ENCODE measurements around the gene RPTOR. TPM values are rescaled to one million over a fixed set of nuclear protein-coding genes. Genes with fewer than 3 reads are reported as not detected.
A peak's percentile ranks its signal among the peaks of the same experiment; 100 is the strongest.

Gene RPTOR
- total and polyA plus RNA-seq, 2 donors (not counting 1 experiment from before 2014, with no cell fraction given) = 6.7 to 22.8 TPM

DNA sequence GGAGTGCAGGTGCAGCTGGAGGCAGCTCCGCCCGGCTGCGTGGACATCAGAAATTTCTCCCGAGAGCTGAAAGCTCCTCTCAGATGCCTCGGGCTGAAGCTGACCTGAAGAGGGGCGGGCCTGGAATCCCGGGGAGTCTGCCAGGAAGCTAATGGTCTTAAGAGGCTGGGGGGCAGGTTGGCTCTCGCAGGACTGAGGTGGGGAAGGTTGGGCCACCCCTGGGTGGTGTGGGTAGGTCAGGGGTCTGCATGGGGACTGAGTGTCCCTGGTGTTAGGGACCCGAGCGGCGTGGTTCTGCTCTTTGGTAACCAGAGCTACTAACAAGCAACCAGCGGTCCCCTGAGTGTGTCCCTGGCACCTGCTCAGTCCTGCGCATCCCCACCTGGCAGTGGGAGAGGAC lies 450.5 kb downstream of the RPTOR start:
- Histone ChIP-seq H3K9me3 (ENCODE audit: control insufficient read depth, insufficient read depth, low read depth, low read length) (no peaks in the 10 kb centered on the region), H3K4me1 (ENCODE audit: control insufficient read depth, extremely low read depth, insufficient read depth, low read length) (no peaks in the 10 kb centered on the region), H3K27me3 (ENCODE audit: control insufficient read depth, insufficient read depth, low read length) (no peaks in the 10 kb centered on the region), H3K27ac (ENCODE audit: insufficient read depth, low read length) (no peak overlapping the region), H3K36me3 (ENCODE audit: control insufficient read depth, insufficient read depth, low read length) (peaks cover 26% of the 10 kb centered on the region), H2AFZ (ENCODE audit: low read length) (no peak overlapping the region), H4K20me1 (ENCODE audit: control insufficient read depth, extremely low read depth, insufficient read depth, low read length) (no peaks in the 10 kb centered on the region), H3K4me2 (ENCODE audit: extremely low read depth, insufficient read depth, low read length) (no peak overlapping the region), H3K79me2 (ENCODE audit: control insufficient read depth, insufficient read depth, low read length) (peaks cover 4% of the 10 kb centered on the region), H3K9ac (ENCODE audit: insufficient read depth, low read length) (no peak overlapping the region), H3K4me3 (replicated peaks in 1 of 4; ENCODE audit: control extremely low read depth in 1 of 4, insufficient read depth in 1 of 4, low read depth in 3 of 4, low read length in 4 of 4) (no peak overlapping the region)
- TF ChIP-seq, protein P1, sequence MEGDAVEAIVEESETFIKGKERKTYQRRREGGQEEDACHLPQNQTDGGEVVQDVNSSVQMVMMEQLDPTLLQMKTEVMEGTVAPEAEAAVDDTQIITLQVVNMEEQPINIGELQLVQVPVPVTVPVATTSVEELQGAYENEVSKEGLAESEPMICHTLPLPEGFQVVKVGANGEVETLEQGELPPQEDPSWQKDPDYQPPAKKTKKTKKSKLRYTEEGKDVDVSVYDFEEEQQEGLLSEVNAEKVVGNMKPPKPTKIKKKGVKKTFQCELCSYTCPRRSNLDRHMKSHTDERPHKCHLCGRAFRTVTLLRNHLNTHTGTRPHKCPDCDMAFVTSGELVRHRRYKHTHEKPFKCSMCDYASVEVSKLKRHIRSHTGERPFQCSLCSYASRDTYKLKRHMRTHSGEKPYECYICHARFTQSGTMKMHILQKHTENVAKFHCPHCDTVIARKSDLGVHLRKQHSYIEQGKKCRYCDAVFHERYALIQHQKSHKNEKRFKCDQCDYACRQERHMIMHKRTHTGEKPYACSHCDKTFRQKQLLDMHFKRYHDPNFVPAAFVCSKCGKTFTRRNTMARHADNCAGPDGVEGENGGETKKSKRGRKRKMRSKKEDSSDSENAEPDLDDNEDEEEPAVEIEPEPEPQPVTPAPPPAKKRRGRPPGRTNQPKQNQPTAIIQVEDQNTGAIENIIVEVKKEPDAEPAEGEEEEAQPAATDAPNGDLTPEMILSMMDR (conservative IDR thresholded peaks at IDR 0.05 in 1 of 2, IDR thresholded peaks at IDR 0.05 in 1 of 2; ENCODE audit: low read depth in 1 of 2, low read length in 2 of 2) = no peak
- TF ChIP-seq EZH2 (IDR thresholded peaks at IDR 0.05; ENCODE audit: low read length, missing control alignments) = no peak
- no peak for DNase-seq (ENCODE audit: low read depth in 2 of 2)

- peaks cover 4% of the 10 kb centered on the region for H3K79me2 ChIP-seq (ENCODE audit: control insufficient read depth, insufficient read depth, low read length)
- H3K9me3 ChIP-seq (ENCODE audit: control insufficient read depth, insufficient read depth, low read depth, low read length) = no peaks in the 10 kb centered on the region
- no peak for DNase-seq (ENCODE audit: low read depth in 2 of 2)
- no peak overlapping the region for H3K4me2 ChIP-seq (ENCODE audit: extremely low read depth, insufficient read depth, low read length)
- no peak overlapping the region for H3K4me3 ChIP-seq (replicated peaks in 1 of 4; ENCODE audit: control extremely low read depth in 1 of 4, insufficient read depth in 1 of 4, low read depth in 3 of 4, low read length in 4 of 4)
- no peak overlapping the region for H3K27ac ChIP-seq (ENCODE audit: insufficient read depth, low read length)
- H3K36me3 ChIP-seq (ENCODE audit: control insufficient read depth, insufficient read depth, low read length) = peaks cover 28% of the 10 kb centered on the region
- TF ChIP-seq EZH2 (IDR thresholded peaks at IDR 0.05; ENCODE audit: low read length, missing control alignments) = no peak
- TF ChIP-seq, protein P1 (conservative IDR thresholded peaks at IDR 0.05 in 1 of 2, IDR thresholded peaks at IDR 0.05 in 1 of 2; ENCODE audit: low read depth in 1 of 2, low read length in 2 of 2) = no peak
- H3K4me1 ChIP-seq (ENCODE audit: control insufficient read depth, extremely low read depth, insufficient read depth, low read length) = no peaks in the 10 kb centered on the region
- H3K27me3 ChIP-seq (ENCODE audit: control insufficient read depth, insufficient read depth, low read length) = no peaks in the 10 kb centered on the region
- H2AFZ ChIP-seq (ENCODE audit: low read length) = no peak overlapping the region
- H4K20me1 ChIP-seq (ENCODE audit: control insufficient read depth, extremely low read depth, insufficient read depth, low read length) = no peaks in the 10 kb centered on the region
- no peak overlapping the region for H3K9ac ChIP-seq (ENCODE audit: insufficient read depth, low read length)
Observed at GRCh38 chr17:80996422-80997305, 452.0 kb downstream of the RPTOR start.

DNA sequence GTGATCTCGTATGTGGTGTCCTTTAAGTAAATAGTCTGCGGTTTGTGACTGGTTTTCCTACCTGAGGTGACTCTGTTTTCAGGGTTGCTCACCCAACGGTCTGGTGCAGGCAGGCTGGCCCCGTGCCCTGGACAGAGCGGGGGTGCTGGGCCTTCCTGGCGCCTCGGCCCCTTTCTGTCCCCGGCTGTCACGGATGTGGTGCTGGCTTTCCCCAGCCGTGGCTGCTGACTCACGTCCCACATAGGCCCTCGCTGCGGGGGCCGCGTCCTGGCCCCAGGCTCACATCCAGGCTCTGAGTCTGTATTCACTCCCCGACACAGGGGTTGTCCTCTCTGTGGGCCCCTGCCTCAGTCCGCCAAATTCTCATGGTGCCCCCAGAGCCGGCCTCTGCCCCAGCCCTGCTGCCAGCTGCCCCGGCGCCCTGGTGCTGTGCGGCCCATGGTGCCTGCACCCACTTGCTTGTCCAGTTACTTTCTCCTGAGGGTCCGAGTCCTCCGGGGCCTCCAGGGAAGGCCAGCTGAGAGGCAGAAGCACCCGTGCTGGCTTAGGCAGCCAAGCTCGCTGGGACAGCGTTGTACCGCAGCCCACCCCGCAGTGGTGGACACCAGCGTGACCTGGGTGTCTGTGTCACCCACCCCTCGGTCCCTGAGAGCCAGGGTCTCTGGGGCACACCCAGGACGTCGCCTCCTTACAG lies 452.9 kb downstream of the RPTOR start:
- H3K27ac ChIP-seq (ENCODE audit: insufficient read depth, low read length) = no peak overlapping the region

More for the DNA sequence above, 452.9 kb downstream of the RPTOR start:
- no peak overlapping the region for H3K9ac ChIP-seq (ENCODE audit: insufficient read depth, low read length)
- TF ChIP-seq, protein P1 (conservative IDR thresholded peaks at IDR 0.05 in 1 of 2, IDR thresholded peaks at IDR 0.05 in 1 of 2; ENCODE audit: low read depth in 1 of 2, low read length in 2 of 2) = no peak
- no peak for TF ChIP-seq EZH2 (IDR thresholded peaks at IDR 0.05; ENCODE audit: low read length, missing control alignments)
- H3K36me3 ChIP-seq (ENCODE audit: control insufficient read depth, insufficient read depth, low read length) = peaks cover 28% of the 10 kb centered on the region
- H3K79me2 ChIP-seq (ENCODE audit: control insufficient read depth, insufficient read depth, low read length) = peaks cover 4% of the 10 kb centered on the region
- DNase-seq (ENCODE audit: low read depth in 2 of 2) = peak in 1 of 2 donors; percentile 71
- peaks cover 3% of the 10 kb centered on the region for H3K4me1 ChIP-seq (ENCODE audit: control insufficient read depth, extremely low read depth, insufficient read depth, low read length)
- H2AFZ ChIP-seq (ENCODE audit: low read length) = no peak overlapping the region
- H3K27me3 ChIP-seq (ENCODE audit: control insufficient read depth, insufficient read depth, low read length) = no peaks in the 10 kb centered on the region
- H3K9me3 ChIP-seq (ENCODE audit: control insufficient read depth, insufficient read depth, low read depth, low read length) = no peaks in the 10 kb centered on the region
- no peak overlapping the region for H3K4me2 ChIP-seq (ENCODE audit: extremely low read depth, insufficient read depth, low read length)
- H4K20me1 ChIP-seq (ENCODE audit: control insufficient read depth, extremely low read depth, insufficient read depth, low read length) = no peaks in the 10 kb centered on the region
- no peak overlapping the region for H3K4me3 ChIP-seq (replicated peaks in 1 of 4; ENCODE audit: control extremely low read depth in 1 of 4, insufficient read depth in 1 of 4, low read depth in 3 of 4, low read length in 4 of 4)
